ENCODE results near the gene RAET1G. TPM values are rescaled to one million over a fixed set of nuclear protein-coding genes. Genes with fewer than 3 reads are reported as not detected.
A peak's percentile ranks its signal among the peaks of the same experiment; 100 is the strongest.

RAET1G gene
- total and polyA plus RNA-seq, 9 of the 15 experiments (the other 6 are each of a cell fraction or from before 2014, with no cell fraction given) = 0.11 TPM; not detected in 8

GRCh38 chr6:149963462-149964307 lies 40.8 kb upstream of the RAET1G start, which contains the start of gene ULBP1 (continued):
- TF ChIP-seq ZNF740 (CRISPR knock-in tag; IDR thresholded peaks at IDR 0.05) = no peak
- TF ChIP-seq ZNF740 (tag; IDR thresholded peaks at IDR 0.05) = no peak
- no peak for TF ChIP-seq STAT5A (IDR thresholded peaks at IDR 0.05; ENCODE audit: borderline replicate concordance, low read length)
- no peak for TF ChIP-seq PYGO2 (tag; IDR thresholded peaks at IDR 0.05)
- no peak for TF ChIP-seq ZNF165 (CRISPR knock-in tag; IDR thresholded peaks at IDR 0.05; ENCODE audit: borderline replicate concordance)
- TF ChIP-seq ZBTB12 (CRISPR knock-in tag; IDR thresholded peaks at IDR 0.05) = peak; percentile 74
- no peak for TF ChIP-seq FOXM1 (IDR thresholded peaks at IDR 0.05; ENCODE audit: low read depth)
- TF ChIP-seq FOXM1 (CRISPR knock-in tag; IDR thresholded peaks at IDR 0.05; ENCODE audit: low read depth) = 0 out of 2 replicates have a peak, but pooled peaks have one; percentile 33
- TF ChIP-seq THAP12 (CRISPR knock-in tag; IDR thresholded peaks at IDR 0.05) = no peak
- TF ChIP-seq CBX5 (IDR thresholded peaks at IDR 0.05; ENCODE audit: borderline replicate concordance, low read depth) = no peak
- TF ChIP-seq POLR2AphosphoS2 (IDR thresholded peaks at IDR 0.05; ENCODE audit: low read length) = no peak; the same call in 1 of the 2 replicates
- no peak for TF ChIP-seq STAT5B (CRISPR knock-in tag; IDR thresholded peaks at IDR 0.05)
- TF ChIP-seq IRF9 (tag; IDR thresholded peaks at IDR 0.05) = peak; percentile 92
- peak in 1 of 2 experiments; percentile 90; a peak in 2 of 4 replicates for TF ChIP-seq MLX (CRISPR knock-in tag; conservative IDR thresholded peaks at IDR 0.05)
- TF ChIP-seq KDM5B (IDR thresholded peaks at IDR 0.05; ENCODE audit: insufficient replicate concordance, low read depth, low read length) = peak; percentile 88
- TF ChIP-seq ZBTB34 (CRISPR knock-in tag; IDR thresholded peaks at IDR 0.05) = no peak
- peak in 1 of 2 experiments; percentile 68; a peak in 1 of 4 replicates for TF ChIP-seq FOXA3 (CRISPR knock-in tag; conservative IDR thresholded peaks at IDR 0.05 in 1 of 2, IDR thresholded peaks at IDR 0.05 in 1 of 2)
- TF ChIP-seq GATAD2A (IDR thresholded peaks at IDR 0.05) = no peak
